A549 (cell line): Measurements from ENCODE around the gene PADI6. TPM values are rescaled to one million over a fixed set of nuclear protein-coding genes. Genes with fewer than 3 reads are reported as not detected.
"Not testable (repeated sequence)": the region's sequence is repeated elsewhere in the genome, so short reads cannot be mapped to it uniquely, and the experiment has no call there.

ENCODE experiments used
- ATAC-seq, 2 experiments: fragments of 200-7000 bp in 1 of 2; fragments of >200 bp in 1 of 2; cut with Nextera tagmentation in 1 of 2; cut with Tn5 transposase in 1 of 2; 3 replicates each; pipeline versions ENCODE4 v1.8.0 to v1.9.1; 2018 to 2020; ENCODE audit warnings: mild to moderate bottlenecking in 1 of 2, moderate library complexity in 1 of 2
- CTCF ChIA-PET: fragments of 300-600 bp; sonication (Branson Sonifier 250); formaldehyde crosslinking; extraction: SDS; loops from one replicate; lab custom pipeline; 2021; ENCODE audit warnings: antibody characterized with exemption, inconsistent platforms; lab: Yijun Ruan, JAX
- POLR2A ChIA-PET: fragments of 350-600 bp; formaldehyde crosslinking; extraction: SDS; loops from one replicate; lab custom pipeline; 2021; ENCODE audit warnings: antibody characterized with exemption, inconsistent platforms; lab: Yijun Ruan, JAX
- DNase-seq, 2 experiments: peaks; one replicate each; pipeline versions ENCODE4 v3.0.0 to v3.0.0-alpha.2; 2011 to 2016; ENCODE audit warnings: low read depth in 1 of 2, low spot score in 1 of 2
- FAIRE-seq: peaks from 2 replicates; lab custom pipeline; 2011; peaks lifted over from hg19 to GRCh38; lab: Jason Lieb, UNC
- H3K27ac ChIP-seq, 2 experiments: fragments of >200 bp; sonication (Bioruptor Twin); formaldehyde crosslinking; 3 replicates each; pipeline ENCODE4 v1.5.1; 2016 to 2017
- H3K4me1 ChIP-seq: fragments of >200 bp; sonication (Bioruptor Twin); formaldehyde crosslinking; 3 replicates; pipeline ENCODE4 v1.6.1; 2016
- H3K4me2 ChIP-seq: fragments of >200 bp; sonication (Bioruptor Twin); formaldehyde crosslinking; 3 replicates; pipeline ENCODE4 v1.6.1; 2016
- H3K4me3 ChIP-seq: fragments of >200 bp; sonication (Bioruptor Twin); formaldehyde crosslinking; 3 replicates; pipeline ENCODE4 v1.5.1; 2016
- H3K9me3 ChIP-seq: fragments of >200 bp; sonication (Bioruptor Twin); formaldehyde crosslinking; 3 replicates; pipeline ENCODE4 v1.6.1; 2016
- BHLHE40 ChIP-seq: IDR thresholded peaks from 2 replicates; pipeline ENCODE4 v1.6.1; 2012; ENCODE audit warnings: low read depth, low read length, inconsistent platforms
- EP300 ChIP-seq, 2 experiments: fragments of >200 bp; sonication (Bioruptor Twin); formaldehyde crosslinking; IDR thresholded peaks; 2 replicates in 1 of 2; 3 replicates in 1 of 2; pipeline ENCODE4 v1.6.1; 2016 to 2017
- HEYL ChIP-seq: fragments of 250-450 bp; sonication (Bioruptor Pico); IDR thresholded peaks from 2 replicates; pipeline ENCODE4 v1.8.0; 2021; ENCODE audit warnings: mild to moderate bottlenecking, moderate library complexity
- KDM5A ChIP-seq: fragments of 200-600 bp; sonication (generic); IDR thresholded peaks from 2 replicates; pipeline ENCODE4 v1.6.1; 2016; ENCODE audit warnings: antibody characterized with exemption, mild to moderate bottlenecking
- PBX3 ChIP-seq: IDR thresholded peaks from 2 replicates; pipeline ENCODE4 v1.6.1; 2012
- REST ChIP-seq: fragments of 200-600 bp; sonication (generic); IDR thresholded peaks from 2 replicates; pipeline ENCODE4 v1.6.1; 2016; ENCODE audit warnings: antibody characterized with exemption, mild to moderate bottlenecking, moderate library complexity
- RFX5 ChIP-seq: fragments of 450-650 bp; IDR thresholded peaks from 2 replicates; pipeline ENCODE4 v1.7.1; 2014; ENCODE audit warnings: antibody characterized with exemption, mild to moderate bottlenecking, moderate library complexity
- SREBF2 ChIP-seq: fragments of 450-650 bp; IDR thresholded peaks from 2 replicates; pipeline ENCODE4 v1.6.1; 2014; ENCODE audit warnings: mild to moderate bottlenecking, moderate library complexity
- TFCP2L1 ChIP-seq: fragments of 250-450 bp; sonication (Bioruptor Pico); IDR thresholded peaks from 2 replicates; pipeline ENCODE4 v1.5.0; 2021; ENCODE audit warnings: mild to moderate bottlenecking
- USF2 ChIP-seq: fragments of 450-650 bp; IDR thresholded peaks from 2 replicates; pipeline ENCODE4 v1.6.1; 2014; ENCODE audit warnings: antibody characterized with exemption
- WGBS: methylation state at CpG from one replicate; pipeline ENCODE4 v1.1.6; 2017; ENCODE audit errors: missing lambda C conversion rate; 5-methylcytosine and 5-hydroxymethylcytosine counted together
- polyA plus RNA-seq, 4 experiments: library from polyadenylated mRNA; depleted of rRNA in 3 of 4; stranded (reverse); fragments of >200 nt; fragmentation: RNase III in 1 of 4; extraction: RNeasy Plus Mini Kit Qiagen cat#74134 plus additional on column Dnase treatment in 1 of 4; gene quantifications; 2 replicates in 3 of 4; 3 replicates in 1 of 4; pipeline ENCODE4 v1.2.3, GENCODE V29; 2011 to 2017
- TF ChIP-seq, protein P1 (sequence below): fragments of >200 bp; sonication (Bioruptor Twin); formaldehyde crosslinking; IDR thresholded peaks from 3 replicates; pipeline ENCODE4 v1.5.1; 2016

Gene PADI6
- polyA plus RNA-seq, 2 of the 4 experiments (the other 2 are of a cell fraction): not detected

DNA sequence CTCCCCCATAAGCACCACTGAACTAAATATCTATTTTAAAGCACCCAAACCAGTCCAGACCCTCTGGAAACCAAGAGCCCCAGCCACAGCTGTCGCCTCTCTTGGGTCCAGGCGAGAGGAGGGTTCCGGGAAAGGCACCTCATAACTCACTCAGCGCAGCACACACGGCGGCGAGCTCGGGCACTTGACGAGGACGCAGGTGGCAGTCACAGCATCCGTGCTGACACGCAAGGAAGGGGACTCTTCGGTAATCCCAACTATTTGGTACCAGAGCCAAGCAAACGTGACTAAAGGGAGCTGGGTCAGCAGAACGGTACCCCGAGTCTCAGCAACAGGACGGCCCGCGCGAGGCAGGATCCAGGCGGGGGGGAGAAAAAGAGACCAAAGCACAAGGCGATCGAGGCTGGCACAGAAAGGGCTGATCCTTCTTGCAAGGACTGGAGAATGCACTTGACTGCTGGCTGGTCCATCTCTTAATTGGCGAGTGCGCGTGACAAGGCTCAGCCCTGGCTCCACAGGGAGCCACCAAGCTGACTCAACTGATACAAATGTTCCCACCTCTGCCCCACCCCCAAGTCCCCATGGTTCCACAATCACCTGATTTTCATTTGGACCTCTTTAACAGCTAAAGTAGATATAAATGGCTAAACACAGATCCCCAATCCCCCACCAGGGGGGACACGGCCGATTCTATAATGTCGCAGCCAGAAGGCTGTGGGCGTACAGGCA, 36.0 kb downstream of the PADI6 start:
- CTCF ChIA-PET: interaction anchor here (1.0 to 9.9 kb wide), 7 partner anchors 11 to 348 kb away, joined by 4 to 107 read pairs (median 11); partner anchors contain the start of gene PADI6
- WGBS: 93% methylated on average over 19 of the region's 30 CpGs
- DNase-seq, H3K4me3 ChIP-seq, H3K4me2 ChIP-seq, H3K9me3 ChIP-seq, POLR2A ChIA-PET, ATAC-seq, H3K27ac ChIP-seq, FAIRE-seq, H3K4me1 ChIP-seq: not testable (repeated sequence)

- 96% methylated on average over 10 of the region's 10 CpGs for WGBS
- no peak for TF ChIP-seq PBX3
Measured at GRCh38 chr1:17409391-17409811, 37.4 kb downstream of the PADI6 start.

DNA sequence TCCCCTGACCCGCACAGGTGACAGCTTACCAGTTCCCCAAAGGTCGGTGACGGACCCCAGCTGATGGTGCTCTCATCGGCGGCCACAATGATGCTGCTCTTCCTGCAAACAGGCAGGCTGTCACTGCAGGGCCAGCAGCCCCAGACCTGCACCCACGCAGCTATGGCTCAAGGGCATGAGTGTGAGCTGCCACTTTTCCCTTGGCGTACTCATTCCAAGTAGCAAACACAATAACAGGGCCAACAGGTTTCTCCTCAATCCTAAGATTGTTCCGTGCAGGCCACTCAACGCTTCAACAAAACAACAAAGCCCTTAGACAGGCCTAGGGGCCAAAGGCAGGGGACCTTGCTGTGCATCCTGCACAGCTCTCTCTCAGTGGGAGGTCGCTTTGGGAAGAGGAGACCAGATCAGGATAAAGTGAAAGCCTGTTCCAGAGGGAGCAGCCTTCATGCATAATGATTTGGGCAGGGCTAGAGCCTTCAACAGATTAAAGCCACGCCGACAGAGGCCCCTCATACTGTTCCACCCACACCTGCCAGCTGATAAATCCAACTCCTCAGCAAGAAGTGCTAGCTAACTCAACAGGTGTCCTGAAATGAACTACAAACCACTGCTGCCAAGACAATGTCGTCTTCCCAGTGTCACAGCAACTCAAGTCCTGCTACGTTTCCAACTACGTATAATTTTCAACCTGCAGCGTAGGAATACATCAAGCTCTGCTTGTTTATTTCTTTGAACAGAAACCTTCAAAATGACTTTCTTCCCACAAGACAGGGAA, 40.3 kb downstream of the PADI6 start:
- POLR2A ChIA-PET: no interaction called here
- no peak for ATAC-seq

More at GRCh38 chr1:17409391-17409811, 37.4 kb downstream of the PADI6 start:
- ATAC-seq (no peak), DNase-seq (no peak), FAIRE-seq (no peak)
- POLR2A ChIA-PET: no interaction called here
- Histone ChIP-seq H3K4me3 (no peak overlapping the region), H3K4me1 (no peaks in the 10 kb centered on the region), H3K4me2 (no peak overlapping the region), H3K27ac (no peak overlapping the region), H3K9me3 (no peaks in the 10 kb centered on the region)
- CTCF ChIA-PET: interaction anchor here (1.9 to 9.9 kb wide), 3 partner anchors 172 to 350 kb away, joined by 7 to 107 read pairs (median 7); no protein-coding TSS in a partner anchor

DNA sequence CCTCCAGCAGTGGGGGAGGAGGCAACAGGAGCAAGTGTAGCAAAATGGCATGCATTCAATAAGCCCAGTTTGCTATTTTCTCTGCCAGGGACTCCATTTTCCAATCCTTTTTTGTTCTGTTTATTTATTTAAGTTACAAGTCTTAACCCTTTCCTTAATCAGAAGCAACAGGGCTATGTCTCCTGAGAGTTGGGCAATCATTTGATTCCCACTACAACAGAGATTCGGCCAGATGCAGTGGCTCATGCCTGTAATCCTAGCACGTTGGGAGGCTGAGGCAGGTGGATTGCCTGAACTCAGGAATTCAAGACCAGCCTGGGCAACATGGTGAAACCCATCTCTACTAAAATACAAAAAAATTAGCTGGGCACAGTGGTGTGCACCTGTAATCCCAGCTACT, 42.0 kb downstream of the PADI6 start:
- no peaks in the 10 kb centered on the region for H3K4me1 ChIP-seq
- no peak overlapping the region for H3K4me3 ChIP-seq
- CTCF ChIA-PET: interaction anchor here (0.6 to 1.1 kb wide), 2 partner anchors 7 to 302 kb away, joined by 3 read pairs; no protein-coding TSS in a partner anchor
- POLR2A ChIA-PET: no interaction called here
- TF ChIP-seq KDM5A: no peak
- no peak for TF ChIP-seq REST
- TF ChIP-seq EP300 (IDR thresholded peaks at IDR 0.05): no peak
- no peak for TF ChIP-seq HEYL (CRISPR knock-in tag)
- no peak for TF ChIP-seq SREBF2
- TF ChIP-seq, protein P1, sequence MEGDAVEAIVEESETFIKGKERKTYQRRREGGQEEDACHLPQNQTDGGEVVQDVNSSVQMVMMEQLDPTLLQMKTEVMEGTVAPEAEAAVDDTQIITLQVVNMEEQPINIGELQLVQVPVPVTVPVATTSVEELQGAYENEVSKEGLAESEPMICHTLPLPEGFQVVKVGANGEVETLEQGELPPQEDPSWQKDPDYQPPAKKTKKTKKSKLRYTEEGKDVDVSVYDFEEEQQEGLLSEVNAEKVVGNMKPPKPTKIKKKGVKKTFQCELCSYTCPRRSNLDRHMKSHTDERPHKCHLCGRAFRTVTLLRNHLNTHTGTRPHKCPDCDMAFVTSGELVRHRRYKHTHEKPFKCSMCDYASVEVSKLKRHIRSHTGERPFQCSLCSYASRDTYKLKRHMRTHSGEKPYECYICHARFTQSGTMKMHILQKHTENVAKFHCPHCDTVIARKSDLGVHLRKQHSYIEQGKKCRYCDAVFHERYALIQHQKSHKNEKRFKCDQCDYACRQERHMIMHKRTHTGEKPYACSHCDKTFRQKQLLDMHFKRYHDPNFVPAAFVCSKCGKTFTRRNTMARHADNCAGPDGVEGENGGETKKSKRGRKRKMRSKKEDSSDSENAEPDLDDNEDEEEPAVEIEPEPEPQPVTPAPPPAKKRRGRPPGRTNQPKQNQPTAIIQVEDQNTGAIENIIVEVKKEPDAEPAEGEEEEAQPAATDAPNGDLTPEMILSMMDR: no peak
- no peak for TF ChIP-seq PBX3
- no peak for TF ChIP-seq RFX5
- no peak for TF ChIP-seq BHLHE40
- no peak for TF ChIP-seq USF2
- no peak for TF ChIP-seq TFCP2L1 (CRISPR knock-in tag)
- FAIRE-seq (no peak), DNase-seq (no peak), ATAC-seq (no peak)
- 84% methylated on average over 2 of the region's 2 CpGs for WGBS
- no peak overlapping the region for H3K27ac ChIP-seq
- no peak overlapping the region for H3K4me2 ChIP-seq
- no peaks in the 10 kb centered on the region for H3K9me3 ChIP-seq

More for the DNA sequence above, 40.3 kb downstream of the PADI6 start:
- Histone ChIP-seq H3K4me2 (no peak overlapping the region), H3K27ac (no peak overlapping the region), H3K9me3 (no peaks in the 10 kb centered on the region), H3K4me3 (no peak overlapping the region)
- CTCF ChIA-PET: interaction anchor here (1.4 to 1.5 kb wide), 2 partner anchors 175 to 287 kb away, joined by 3 to 4 read pairs; no protein-coding TSS in a partner anchor
- no peak for TF ChIP-seq USF2
- TF ChIP-seq RFX5: no peak
- TF ChIP-seq, all 56 proteins: peak for 0
- no peak for FAIRE-seq
- DNase-seq: no peak
- no peaks in the 10 kb centered on the region for H3K4me1 ChIP-seq
- 94% methylated on average over 13 of the region's 16 CpGs for WGBS
